Kidney epithelial cell (primary cell): Measurements from ENCODE around the gene LRRC1. TPM values are rescaled to one million over a fixed set of nuclear protein-coding genes. Genes with fewer than 3 reads are reported as not detected.

Experiments
- DNase-seq: peaks from one replicate; pipeline ENCODE4 v3.0.0-alpha.2; 2010; ENCODE audit warnings: low read depth
- H3K27me3 ChIP-seq: 2 replicates; pipeline ENCODE4 v1.6.0; 2011; ENCODE audit warnings: low read length; ENCODE audit not compliant: control insufficient read depth, insufficient read depth
- H3K36me3 ChIP-seq: 2 replicates; pipeline ENCODE4 v1.5.1; 2011; ENCODE audit warnings: low read length; ENCODE audit not compliant: control insufficient read depth, insufficient read depth
- H3K4me3 ChIP-seq: 2 replicates; pipeline ENCODE4 v1.5.1; 2011; ENCODE audit warnings: low read depth, mild to moderate bottlenecking, control low read depth, low read length
- CTCF ChIP-seq: IDR thresholded peaks from 2 replicates; pipeline ENCODE4 v1.5.1; 2011; ENCODE audit warnings: mild to moderate bottlenecking, moderate library complexity, low read length, control low read depth, inconsistent platforms; ENCODE audit not compliant: insufficient read depth, poor library complexity, severe bottlenecking
- total RNA-seq: library from RNA; depleted of rRNA; stranded (reverse); fragments of >200 nt; gene quantifications from 2 replicates; pipeline ENCODE4 v1.2.3, GENCODE V29; 2015

The LRRC1 gene
- total RNA-seq, 1 donor from 2014 or later, result 8.0 TPM

- DNase-seq, result no peak
- no peak for TF ChIP-seq CTCF
- no peaks in the 10 kb centered on the region for H3K27me3 ChIP-seq
- peaks cover 1% of the 10 kb centered on the region for H3K36me3 ChIP-seq
- H3K4me3 ChIP-seq, result no peak overlapping the region
Measured at GRCh38 chr6:53920881-53921280, 126.1 kb downstream of the LRRC1 start.

GRCh38 chr6:53921639-53922038, 126.8 kb downstream of the LRRC1 start:
- no peak for TF ChIP-seq CTCF
- no peak for DNase-seq

GRCh38 chr6:53922539-53922981, 127.8 kb downstream of the LRRC1 start:
- no peaks in the 10 kb centered on the region for H3K27me3 ChIP-seq
- no peak for TF ChIP-seq CTCF
- DNase-seq, result no peak

More at GRCh38 chr6:53921639-53922038, 126.8 kb downstream of the LRRC1 start:
- H3K4me3 ChIP-seq, result no peak overlapping the region
- H3K27me3 ChIP-seq, result no peaks in the 10 kb centered on the region
- peaks cover 1% of the 10 kb centered on the region for H3K36me3 ChIP-seq

GRCh38 chr6:53924277-53924676, 129.5 kb downstream of the LRRC1 start:
- Histone ChIP-seq H3K36me3 (peaks cover 1% of the 10 kb centered on the region), H3K27me3 (no peaks in the 10 kb centered on the region), H3K4me3 (no peak overlapping the region)
- no peak for DNase-seq
- no peak for TF ChIP-seq CTCF

More at GRCh38 chr6:53922539-53922981, 127.8 kb downstream of the LRRC1 start:
- Histone ChIP-seq H3K36me3 (peaks cover 1% of the 10 kb centered on the region), H3K4me3 (no peak overlapping the region)

- DNase-seq, result no peak
- H3K4me3 ChIP-seq, result no peak overlapping the region
- TF ChIP-seq CTCF, result no peak
Measured at GRCh38 chr6:53924821-53925422, 130.1 kb downstream of the LRRC1 start.

GRCh38 chr6:53925891-53926290, 131.1 kb downstream of the LRRC1 start:
- DNase-seq, result no peak
- Histone ChIP-seq H3K36me3 (peaks cover 1% of the 10 kb centered on the region), H3K4me3 (no peak overlapping the region), H3K27me3 (no peaks in the 10 kb centered on the region)
- TF ChIP-seq CTCF, result no peak

More at GRCh38 chr6:53924821-53925422, 130.1 kb downstream of the LRRC1 start:
- Histone ChIP-seq H3K36me3 (peaks cover 1% of the 10 kb centered on the region), H3K27me3 (no peaks in the 10 kb centered on the region)
